ENCODE measurements around the gene RAB11FIP2. TPM values are rescaled to one million over a fixed set of nuclear protein-coding genes. Genes with fewer than 3 reads are reported as not detected.

The RAB11FIP2 gene
- total RNA-seq, 1 donor from 2014 or later = 20.6 TPM

GRCh38 chr10:118027397-118027796 is 19.3 kb downstream of the RAB11FIP2 start:
- DNase-seq (ENCODE audit: extremely low spot score, unreplicated experiment) = no peak
- Mint-ChIP-seq H3K27ac (no peak overlapping the region), H3K4me1 (ENCODE audit: unreplicated experiment) (no peaks in the 10 kb centered on the region), H3K4me3 (no peak overlapping the region), H3K27me3 (no peaks in the 10 kb centered on the region), H3K9me3 (no peaks in the 10 kb centered on the region), H3K36me3 (peaks cover 20% of the 10 kb centered on the region)
- no peak for TF ChIP-seq CTCF (conservative IDR thresholded peaks at IDR 0.05)

- Mint-ChIP-seq H3K9me3 (no peaks in the 10 kb centered on the region), H3K27ac (no peak overlapping the region), H3K36me3 (peaks cover 16% of the 10 kb centered on the region), H3K4me3 (no peak overlapping the region), H3K27me3 (no peaks in the 10 kb centered on the region), H3K4me1 (ENCODE audit: unreplicated experiment) (no peaks in the 10 kb centered on the region)
- no peak for TF ChIP-seq CTCF (conservative IDR thresholded peaks at IDR 0.05)
- DNase-seq (ENCODE audit: extremely low spot score, unreplicated experiment) = no peak
Measured at GRCh38 chr10:118026936-118027335, 19.8 kb downstream of the RAB11FIP2 start.

GRCh38 chr10:118020365-118020764 is 26.4 kb downstream of the RAB11FIP2 start:
- DNase-seq (ENCODE audit: extremely low spot score, unreplicated experiment) = no peak
- no peaks in the 10 kb centered on the region for H3K27me3 Mint-ChIP-seq
- H3K9me3 Mint-ChIP-seq = no peaks in the 10 kb centered on the region
- no peak for TF ChIP-seq CTCF (conservative IDR thresholded peaks at IDR 0.05)
- peaks cover 18% of the 10 kb centered on the region for H3K36me3 Mint-ChIP-seq
- no peak overlapping the region for H3K27ac Mint-ChIP-seq
- no peak overlapping the region for H3K4me3 Mint-ChIP-seq
- H3K4me1 Mint-ChIP-seq (ENCODE audit: unreplicated experiment) = peaks cover 10% of the 10 kb centered on the region

- H3K9me3 Mint-ChIP-seq = no peaks in the 10 kb centered on the region
- peaks cover 16% of the 10 kb centered on the region for H3K36me3 Mint-ChIP-seq
- no peaks in the 10 kb centered on the region for H3K27me3 Mint-ChIP-seq
- peak overlapping the region; percentile 6 for H3K27ac Mint-ChIP-seq
- H3K4me3 Mint-ChIP-seq = peak overlapping the region; percentile 42
- peaks cover 14% of the 10 kb centered on the region for H3K4me1 Mint-ChIP-seq (ENCODE audit: unreplicated experiment)
- TF ChIP-seq CTCF (conservative IDR thresholded peaks at IDR 0.05) = no peak
- no peak for DNase-seq (ENCODE audit: extremely low spot score, unreplicated experiment)
Measured at GRCh38 chr10:118017850-118018249, 28.9 kb downstream of the RAB11FIP2 start.

GRCh38 chr10:118017071-118017740 is 29.5 kb downstream of the RAB11FIP2 start:
- Mint-ChIP-seq H3K4me1 (ENCODE audit: unreplicated experiment) (peaks cover 14% of the 10 kb centered on the region), H3K4me3 (no peak overlapping the region), H3K27me3 (no peaks in the 10 kb centered on the region), H3K9me3 (no peaks in the 10 kb centered on the region), H3K27ac (no peak overlapping the region), H3K36me3 (peaks cover 16% of the 10 kb centered on the region)
- no peak for TF ChIP-seq CTCF (conservative IDR thresholded peaks at IDR 0.05)
- no peak for DNase-seq (ENCODE audit: extremely low spot score, unreplicated experiment)
